OCI-LY3 (cell line): Measurements from ENCODE around the gene MEPCE.

Source experiments
- EZH2phosphoT487 ChIP-seq: fragments of 200-600 bp; shearing (Covaris generic); IDR thresholded peaks from 2 replicates; pipeline ENCODE4 v1.6.1; 2018; ENCODE audit warnings: antibody characterized with exemption, mixed run types, low read depth
- TF ChIP-seq, protein P1 (sequence below): fragments of 200-600, 300-600 bp; sonication (generic); IDR thresholded peaks from 2 replicates; pipeline ENCODE4 v1.5.1; 2014; ENCODE audit warnings: antibody characterized with exemption, low read length, low read depth

DNA sequence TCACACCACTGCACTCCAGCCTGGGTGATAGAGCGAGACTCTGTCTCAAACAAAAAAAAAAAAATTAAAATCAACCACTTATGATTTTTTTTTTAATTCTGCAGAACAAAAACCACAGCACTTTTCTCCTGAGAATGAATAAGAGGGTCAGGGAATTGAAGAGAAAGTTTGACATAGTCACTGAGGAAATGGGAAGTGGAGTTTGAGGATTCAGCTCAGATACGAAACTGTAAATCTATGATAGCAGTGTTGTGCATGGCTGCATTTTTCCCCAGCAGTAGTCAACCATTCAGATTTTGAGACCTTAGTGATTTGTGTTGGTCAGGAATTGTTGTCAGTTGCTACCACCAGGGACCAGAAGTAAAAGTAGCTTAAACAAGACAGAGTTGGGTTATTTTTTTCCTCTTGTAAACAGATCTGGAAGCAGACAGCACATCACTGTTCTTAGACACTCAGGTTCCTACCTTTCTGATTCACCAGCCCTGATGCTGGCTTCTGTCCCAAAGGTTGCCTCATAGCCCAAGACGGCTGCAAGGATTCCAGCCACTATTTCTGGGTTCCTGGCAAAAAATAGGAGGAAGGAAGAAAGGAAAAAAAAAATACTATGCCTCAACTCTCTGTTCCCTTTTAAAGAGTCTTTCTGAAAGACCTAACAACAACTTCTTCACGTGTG lies 36.3 kb upstream of the MEPCE start:
- TF ChIP-seq, protein P1, sequence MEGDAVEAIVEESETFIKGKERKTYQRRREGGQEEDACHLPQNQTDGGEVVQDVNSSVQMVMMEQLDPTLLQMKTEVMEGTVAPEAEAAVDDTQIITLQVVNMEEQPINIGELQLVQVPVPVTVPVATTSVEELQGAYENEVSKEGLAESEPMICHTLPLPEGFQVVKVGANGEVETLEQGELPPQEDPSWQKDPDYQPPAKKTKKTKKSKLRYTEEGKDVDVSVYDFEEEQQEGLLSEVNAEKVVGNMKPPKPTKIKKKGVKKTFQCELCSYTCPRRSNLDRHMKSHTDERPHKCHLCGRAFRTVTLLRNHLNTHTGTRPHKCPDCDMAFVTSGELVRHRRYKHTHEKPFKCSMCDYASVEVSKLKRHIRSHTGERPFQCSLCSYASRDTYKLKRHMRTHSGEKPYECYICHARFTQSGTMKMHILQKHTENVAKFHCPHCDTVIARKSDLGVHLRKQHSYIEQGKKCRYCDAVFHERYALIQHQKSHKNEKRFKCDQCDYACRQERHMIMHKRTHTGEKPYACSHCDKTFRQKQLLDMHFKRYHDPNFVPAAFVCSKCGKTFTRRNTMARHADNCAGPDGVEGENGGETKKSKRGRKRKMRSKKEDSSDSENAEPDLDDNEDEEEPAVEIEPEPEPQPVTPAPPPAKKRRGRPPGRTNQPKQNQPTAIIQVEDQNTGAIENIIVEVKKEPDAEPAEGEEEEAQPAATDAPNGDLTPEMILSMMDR, result no peak
- TF ChIP-seq EZH2phosphoT487, result no peak
